ENCODE measurements around the gene NTN3.
A peak's percentile ranks its signal among the peaks of the same experiment; 100 is the strongest.
"Not testable (repeated sequence)": the region's sequence is repeated elsewhere in the genome, so short reads cannot be mapped to it uniquely, and the experiment has no call there.

NTN3 gene

GRCh38 chr16:2471016-2471652 lies at the start of gene NTN3:
Gene NTN3, plus strand, starts transcription at chr16:2471297. Its CDS starts 405 bp downstream, at chr16:2471702.
- DNase-seq (ENCODE audit: low read depth): no peak

GRCh38 chr16:2422123-2422867 lies 48.8 kb upstream of the NTN3 start:
- DNase-seq (ENCODE audit: low read depth): no peak

GRCh38 chr16:2424061-2425007 lies 46.8 kb upstream of the NTN3 start:
- no peak for DNase-seq (ENCODE audit: low read depth)

- no peak for DNase-seq (ENCODE audit: low read depth)
Measured at GRCh38 chr16:2425008-2425518, 46.0 kb upstream of the NTN3 start.

- no peak for DNase-seq (ENCODE audit: low read depth)
Measured at GRCh38 chr16:2425825-2426430, 45.2 kb upstream of the NTN3 start.

GRCh38 chr16:2426941-2427361 lies 44.1 kb upstream of the NTN3 start:
- no peak for DNase-seq (ENCODE audit: low read depth)

GRCh38 chr16:2427526-2427925 lies 43.6 kb upstream of the NTN3 start:
- no peak for DNase-seq (ENCODE audit: low read depth)

GRCh38 chr16:2428051-2428783 lies 42.9 kb upstream of the NTN3 start:
- no peak for DNase-seq (ENCODE audit: low read depth)

- DNase-seq (ENCODE audit: low read depth): no peak
Measured at GRCh38 chr16:2428784-2429033, 42.4 kb upstream of the NTN3 start.

- DNase-seq (ENCODE audit: low read depth): peak; percentile 95
Measured at GRCh38 chr16:2429034-2429770, 41.9 kb upstream of the NTN3 start, which contains the start of gene CCNF. Gene CCNF, plus strand, starts transcription at chr16:2429447. Its CDS starts 35 bp downstream, at chr16:2429482.

- no peak for DNase-seq (ENCODE audit: low read depth)
Measured at GRCh38 chr16:2429771-2430663, 41.1 kb upstream of the NTN3 start.

GRCh38 chr16:2432286-2432685 lies 38.8 kb upstream of the NTN3 start:
- no peak for DNase-seq (ENCODE audit: low read depth)

GRCh38 chr16:2432801-2433505 lies 38.1 kb upstream of the NTN3 start:
- DNase-seq (ENCODE audit: low read depth): no peak

GRCh38 chr16:2435236-2435635 lies 35.9 kb upstream of the NTN3 start:
- not testable (repeated sequence) for DNase-seq (ENCODE audit: low read depth)

GRCh38 chr16:2436110-2436509 lies 35.0 kb upstream of the NTN3 start:
- no peak for DNase-seq (ENCODE audit: low read depth)

- no peak for DNase-seq (ENCODE audit: low read depth)
Measured at GRCh38 chr16:2437032-2437790, 33.9 kb upstream of the NTN3 start.

GRCh38 chr16:2438121-2438520 lies 33.0 kb upstream of the NTN3 start:
- DNase-seq (ENCODE audit: low read depth): no peak

GRCh38 chr16:2439598-2439997 lies 31.5 kb upstream of the NTN3 start:
- no peak for DNase-seq (ENCODE audit: low read depth)

Data from stimulated activated CD8-positive, alpha-beta memory T cell treated with anti-CD3 and anti-CD28 coated beads, Interleukin-12 subunit alpha, Interleukin-12 subunit beta, amount 100 ng/mL, for 1 hour (primary cell).